ENCODE measurements around the gene TMEM243.

The TMEM243 gene

DNA sequence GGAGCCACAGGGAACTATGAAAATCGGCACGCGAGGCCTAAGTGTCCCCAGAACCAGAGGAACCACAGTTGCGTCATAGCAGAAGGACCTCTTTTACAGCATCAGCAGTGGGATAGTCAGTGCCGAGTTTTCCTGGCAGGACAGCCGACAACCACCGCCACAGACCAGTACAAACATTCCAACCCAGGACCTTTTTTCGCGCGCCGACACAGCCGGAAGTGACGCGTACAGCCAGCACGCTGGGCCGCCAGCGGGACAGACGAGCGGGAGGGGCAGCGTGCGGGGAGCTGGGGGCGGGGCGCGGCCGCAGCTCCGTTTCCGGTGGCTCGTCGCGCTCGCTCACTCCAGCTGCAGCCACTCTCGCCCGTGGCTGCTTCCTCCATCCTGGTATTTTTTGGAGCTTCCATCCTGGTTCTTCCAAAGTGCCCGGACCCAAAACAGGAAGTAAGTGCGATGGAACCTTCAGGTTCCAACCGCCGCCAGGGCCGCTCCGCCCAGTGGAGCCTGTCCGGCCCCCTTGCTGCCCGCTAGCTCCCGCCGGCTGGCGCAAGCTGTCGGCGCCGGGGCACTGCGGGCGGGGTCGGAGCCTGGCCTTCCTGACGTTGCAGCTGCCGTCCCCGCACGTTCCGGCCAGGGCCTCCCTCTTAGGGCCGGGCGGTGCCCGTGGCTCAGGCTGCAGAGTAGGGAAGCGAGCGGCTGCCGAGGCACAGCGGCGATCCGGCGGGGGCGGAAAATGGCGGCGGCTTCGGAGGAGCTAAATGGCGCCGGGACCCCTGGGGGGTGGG, 67.2 kb downstream of the TMEM243 start, which contains the start of gene DMTF1:
TSS of gene DMTF1 (plus strand) at position 342 of the 785 bp plus-strand sequence. CDS start 12,489 bp downstream, outside the sequence.
- DNase-seq = peak; percentile 93
- no peaks in the 10 kb centered on the region for H3K9me2 ChIP-seq (replicated peaks; ENCODE audit: insufficient read depth, low read length)
- TF ChIP-seq, protein P1, sequence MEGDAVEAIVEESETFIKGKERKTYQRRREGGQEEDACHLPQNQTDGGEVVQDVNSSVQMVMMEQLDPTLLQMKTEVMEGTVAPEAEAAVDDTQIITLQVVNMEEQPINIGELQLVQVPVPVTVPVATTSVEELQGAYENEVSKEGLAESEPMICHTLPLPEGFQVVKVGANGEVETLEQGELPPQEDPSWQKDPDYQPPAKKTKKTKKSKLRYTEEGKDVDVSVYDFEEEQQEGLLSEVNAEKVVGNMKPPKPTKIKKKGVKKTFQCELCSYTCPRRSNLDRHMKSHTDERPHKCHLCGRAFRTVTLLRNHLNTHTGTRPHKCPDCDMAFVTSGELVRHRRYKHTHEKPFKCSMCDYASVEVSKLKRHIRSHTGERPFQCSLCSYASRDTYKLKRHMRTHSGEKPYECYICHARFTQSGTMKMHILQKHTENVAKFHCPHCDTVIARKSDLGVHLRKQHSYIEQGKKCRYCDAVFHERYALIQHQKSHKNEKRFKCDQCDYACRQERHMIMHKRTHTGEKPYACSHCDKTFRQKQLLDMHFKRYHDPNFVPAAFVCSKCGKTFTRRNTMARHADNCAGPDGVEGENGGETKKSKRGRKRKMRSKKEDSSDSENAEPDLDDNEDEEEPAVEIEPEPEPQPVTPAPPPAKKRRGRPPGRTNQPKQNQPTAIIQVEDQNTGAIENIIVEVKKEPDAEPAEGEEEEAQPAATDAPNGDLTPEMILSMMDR (IDR thresholded peaks at IDR 0.05; ENCODE audit: low read length) = no peak
- no peak for TF ChIP-seq EZH2 (optimal IDR thresholded peaks at IDR 0.05; ENCODE audit: low read depth, low read length)
- TF ChIP-seq EZH2phosphoT487 (IDR thresholded peaks at IDR 0.05; ENCODE audit: low read length) = no peak
- H3K27me3 ChIP-seq (replicated peaks; ENCODE audit: insufficient read depth, low read length) = no peaks in the 10 kb centered on the region
- peak within 1 kb of the TSS; percentile 59 for H2AFZ ChIP-seq (ENCODE audit: low read length)
- peaks cover 46% of the 10 kb centered on the region for H3K79me2 ChIP-seq (ENCODE audit: low read length)
- 0 out of 2 replicates have a peak, but pooled peaks cover 10% of the 10 kb centered on the region for H3F3A ChIP-seq (ENCODE audit: insufficient read depth, low read length)
- peak within 1 kb of the TSS; percentile 85 for H3K27ac ChIP-seq (ENCODE audit: low read length)
- peak within 1 kb of the TSS; percentile 92 for H3K4me2 ChIP-seq (ENCODE audit: low read depth, low read length)
- H3K9ac ChIP-seq (ENCODE audit: low read length) = peak within 1 kb of the TSS; percentile 77
- peak within 1 kb of the TSS; percentile 66 for H3K4me3 ChIP-seq (ENCODE audit: low read length)
- H3K36me3 ChIP-seq (replicated peaks; ENCODE audit: insufficient read depth, low read length) = no peaks in the 10 kb centered on the region
- H3K9me3 ChIP-seq (replicated peaks; ENCODE audit: insufficient read depth, low read length) = no peaks in the 10 kb centered on the region
- H3K4me1 ChIP-seq (ENCODE audit: low read length) = peaks cover 17% of the 10 kb centered on the region; the same call in 1 of the 2 replicates
- peaks cover 10% of the 10 kb centered on the region; the same call in 1 of the 2 replicates for H4K20me1 ChIP-seq (ENCODE audit: insufficient read depth, low read length)

DNA sequence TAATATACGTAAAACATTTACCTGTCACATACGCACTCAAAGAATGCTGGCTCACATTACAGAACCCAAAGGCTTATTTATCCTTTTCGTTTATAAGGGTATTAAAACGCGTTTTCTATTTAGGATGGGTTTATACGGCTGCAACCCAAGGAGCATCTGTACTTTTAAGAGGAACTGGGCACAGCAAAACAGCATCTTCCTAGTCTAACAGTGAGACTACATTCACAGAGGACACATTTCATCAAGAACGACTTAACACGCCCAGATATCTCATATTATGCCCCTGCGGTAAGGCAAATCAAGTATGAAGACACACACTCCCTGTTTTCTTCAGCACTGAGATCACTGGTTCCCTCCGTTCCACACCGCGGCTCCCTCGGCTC, 67.8 kb downstream of the TMEM243 start:
- H2AFZ ChIP-seq (ENCODE audit: low read length) = peak overlapping the region; percentile 59
- H3K9me2 ChIP-seq (replicated peaks; ENCODE audit: insufficient read depth, low read length) = no peaks in the 10 kb centered on the region
- TF ChIP-seq EZH2phosphoT487 (IDR thresholded peaks at IDR 0.05; ENCODE audit: low read length) = no peak
- TF ChIP-seq, protein P1 (IDR thresholded peaks at IDR 0.05; ENCODE audit: low read length) = no peak
- no peak for TF ChIP-seq EZH2 (optimal IDR thresholded peaks at IDR 0.05; ENCODE audit: low read depth, low read length)
- peak overlapping the region; percentile 85 for H3K27ac ChIP-seq (ENCODE audit: low read length)
- no peaks in the 10 kb centered on the region for H3K36me3 ChIP-seq (replicated peaks; ENCODE audit: insufficient read depth, low read length)
- H3K9ac ChIP-seq (ENCODE audit: low read length) = peak overlapping the region; percentile 77
- H3K9me3 ChIP-seq (replicated peaks; ENCODE audit: insufficient read depth, low read length) = no peaks in the 10 kb centered on the region
- 0 out of 2 replicates have a peak, but pooled peaks cover 10% of the 10 kb centered on the region for H3F3A ChIP-seq (ENCODE audit: insufficient read depth, low read length)
- no peaks in the 10 kb centered on the region for H3K27me3 ChIP-seq (replicated peaks; ENCODE audit: insufficient read depth, low read length)
- H4K20me1 ChIP-seq (ENCODE audit: insufficient read depth, low read length) = peaks cover 6% of the 10 kb centered on the region; the same call in 1 of the 2 replicates
- H3K4me2 ChIP-seq (ENCODE audit: low read depth, low read length) = peak overlapping the region; percentile 60
- H3K4me1 ChIP-seq (ENCODE audit: low read length) = peaks cover 17% of the 10 kb centered on the region; the same call in 1 of the 2 replicates
- H3K79me2 ChIP-seq (ENCODE audit: low read length) = peaks cover 40% of the 10 kb centered on the region
- no peak for DNase-seq
- H3K4me3 ChIP-seq (ENCODE audit: low read length) = peak overlapping the region; percentile 66

DNA sequence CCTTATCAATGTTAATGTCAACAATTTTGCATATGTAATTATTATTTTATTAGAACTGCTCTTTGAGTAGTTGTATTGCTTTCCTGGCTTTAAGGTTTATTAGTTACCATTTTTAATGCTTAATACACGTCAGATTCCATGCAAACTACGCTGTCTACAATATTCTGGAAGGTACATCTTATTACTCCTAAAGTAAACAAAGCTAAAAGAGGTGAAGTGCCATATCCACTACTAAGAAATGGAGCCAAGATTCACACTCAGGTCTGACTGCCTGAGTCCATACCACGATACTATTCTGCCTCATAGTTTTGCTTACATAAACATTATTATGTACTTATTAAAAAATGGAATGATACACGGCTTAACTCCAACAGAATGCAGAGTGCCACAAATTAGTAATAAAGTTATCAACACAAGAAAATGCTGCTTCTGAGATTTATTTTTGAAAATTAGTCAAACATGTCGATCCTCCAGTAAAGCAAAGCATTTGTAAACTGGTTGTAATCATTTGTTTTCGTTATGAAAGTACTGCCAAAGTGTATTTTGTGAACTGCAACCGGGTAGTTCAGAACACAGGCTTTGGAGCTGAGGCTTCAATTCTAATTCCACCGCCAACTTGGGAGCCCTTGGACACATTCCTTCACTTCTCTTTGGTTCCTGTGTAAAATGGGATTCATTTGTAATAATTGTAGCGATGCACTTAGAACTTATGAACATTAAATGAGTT, 68.4 kb downstream of the TMEM243 start:
- Histone ChIP-seq H3F3A (ENCODE audit: insufficient read depth, low read length) (0 out of 2 replicates have a peak, but pooled peaks cover 10% of the 10 kb centered on the region), H3K9ac (ENCODE audit: low read length) (peak overlapping the region; percentile 77), H3K4me1 (ENCODE audit: low read length) (peaks cover 17% of the 10 kb centered on the region; the same call in 1 of the 2 replicates), H3K36me3 (replicated peaks; ENCODE audit: insufficient read depth, low read length) (no peaks in the 10 kb centered on the region), H3K27ac (ENCODE audit: low read length) (peak overlapping the region; percentile 85; the same call in 1 of the 2 replicates), H3K9me2 (replicated peaks; ENCODE audit: insufficient read depth, low read length) (no peaks in the 10 kb centered on the region), H3K79me2 (ENCODE audit: low read length) (peaks cover 34% of the 10 kb centered on the region), H3K4me2 (ENCODE audit: low read depth, low read length) (peak overlapping the region; percentile 60), H2AFZ (ENCODE audit: low read length) (peak overlapping the region; percentile 59), H3K9me3 (replicated peaks; ENCODE audit: insufficient read depth, low read length) (no peaks in the 10 kb centered on the region), H4K20me1 (ENCODE audit: insufficient read depth, low read length) (peaks cover 2% of the 10 kb centered on the region; the same call in 1 of the 2 replicates), H3K4me3 (ENCODE audit: low read length) (peak overlapping the region; percentile 66), H3K27me3 (replicated peaks; ENCODE audit: insufficient read depth, low read length) (no peaks in the 10 kb centered on the region)
- TF ChIP-seq EZH2 (optimal IDR thresholded peaks at IDR 0.05; ENCODE audit: low read depth, low read length) = no peak
- TF ChIP-seq, protein P1 (IDR thresholded peaks at IDR 0.05; ENCODE audit: low read length) = no peak
- DNase-seq = no peak
